Endothelial cell of umbilical vein (primary cell): ENCODE measurements around the gene ALOX5. TPM values are rescaled to one million over a fixed set of nuclear protein-coding genes. Genes with fewer than 3 reads are reported as not detected.

Experiments
- BruUV-seq: library from RNA; stranded (reverse); fragments of 400-500 nt; replicated peaks from 2 replicates; lab custom pipeline; 2021; lab: Mats Ljungman, UMichigan
- CTCF ChIA-PET: fragments of 300-600, 350-600 bp; sonication (Branson Sonifier 250); formaldehyde crosslinking; loops from one replicate; lab custom pipeline; 2021; ENCODE audit warnings: antibody characterized with exemption, inconsistent platforms; lab: Charles Lee
- POLR2A ChIA-PET: fragments of 300-600, 350-600 bp; sonication (Branson Sonifier 250); formaldehyde crosslinking; loops from one replicate; lab custom pipeline; 2021; ENCODE audit warnings: antibody characterized with exemption, inconsistent platforms; lab: Charles Lee
- DNase-seq: peaks from one replicate; pipeline ENCODE4 v3.0.0-alpha.2; 2011; ENCODE audit warnings: low read depth, low spot score
- FAIRE-seq: peaks from 2 replicates; lab custom pipeline; 2011; peaks lifted over from hg19 to GRCh38; lab: Jason Lieb, UNC
- H2AFZ ChIP-seq: 2 replicates; pipeline ENCODE4 v1.6.0; 2012; ENCODE audit warnings: low read depth, low read length, control low read depth, inconsistent platforms
- H3K27ac ChIP-seq: 2 replicates; pipeline ENCODE4 v1.5.1; 2011; ENCODE audit warnings: low read depth, mild to moderate bottlenecking, control low read depth, low read length, moderate library complexity; ENCODE audit not compliant: insufficient read depth
- H3K27me3 ChIP-seq, 2 experiments: 2 replicates each; pipeline versions ENCODE4 v1.6.0 to v1.6.1; 2011; ENCODE audit warnings: low read length in 2 of 2, mixed read lengths in 1 of 2; ENCODE audit not compliant: control insufficient read depth in 2 of 2, insufficient read depth in 2 of 2
- H3K36me3 ChIP-seq, 2 experiments: 2 replicates in 1 of 2; 3 replicates in 1 of 2; pipeline ENCODE4 v1.5.1; 2011; ENCODE audit warnings: low read length in 2 of 2, mild to moderate bottlenecking in 1 of 2, moderate library complexity in 1 of 2; ENCODE audit not compliant: control insufficient read depth in 2 of 2, insufficient read depth in 2 of 2; ENCODE audit errors: extremely low read depth in 1 of 2
- H3K4me1 ChIP-seq: 3 replicates; pipeline ENCODE4 v1.5.1; 2011; ENCODE audit warnings: mild to moderate bottlenecking, low read length; ENCODE audit not compliant: control insufficient read depth, insufficient read depth; ENCODE audit errors: extremely low read depth
- H3K4me2 ChIP-seq: 2 replicates; pipeline ENCODE4 v1.6.1; 2011; ENCODE audit warnings: low read length, control low read depth, mixed read lengths; ENCODE audit not compliant: insufficient read depth
- H3K4me3 ChIP-seq, 3 experiments: fragments of 200-600 bp in 1 of 3; sonication (generic), shearing (Covaris generic) in 1 of 3; replicated peaks in 1 of 3; 2 replicates each; pipeline ENCODE4 v1.5.1; 2011 to 2016; ENCODE audit warnings: control low read depth in 3 of 3, low read length in 3 of 3, mild to moderate bottlenecking in 2 of 3, inconsistent platforms in 1 of 3, low read depth in 1 of 3, moderate library complexity in 1 of 3; ENCODE audit not compliant: insufficient read depth in 1 of 3
- H3K79me2 ChIP-seq: 2 replicates; pipeline ENCODE4 v1.6.0; 2012; ENCODE audit warnings: low read length, inconsistent platforms; ENCODE audit not compliant: control insufficient read depth, insufficient read depth
- H3K9ac ChIP-seq: replicated peaks from 2 replicates; pipeline ENCODE3; 2011; ENCODE audit warnings: low read length, control low read depth; ENCODE audit not compliant: insufficient read depth; ENCODE audit errors: extremely low read depth
- H3K9me1 ChIP-seq: replicated peaks from 3 replicates; pipeline ENCODE4 v1.6.0; 2011; ENCODE audit warnings: mild to moderate bottlenecking, low read length; ENCODE audit not compliant: control insufficient read depth, insufficient read depth; ENCODE audit errors: extremely low read depth
- H3K9me3 ChIP-seq: replicated peaks from 2 replicates; pipeline ENCODE4 v1.5.1; 2012; ENCODE audit warnings: low read length, inconsistent platforms; ENCODE audit not compliant: control insufficient read depth, insufficient read depth
- H4K20me1 ChIP-seq: replicated peaks from 2 replicates; pipeline ENCODE3; 2011; ENCODE audit warnings: mild to moderate bottlenecking, low read length; ENCODE audit not compliant: control insufficient read depth, insufficient read depth; ENCODE audit errors: extremely low read depth
- EZH2 ChIP-seq: IDR thresholded peaks from 2 replicates; pipeline ENCODE4 v1.6.1; 2012; ENCODE audit warnings: borderline replicate concordance, low read depth, mild to moderate bottlenecking, moderate library complexity, low read length, inconsistent platforms; ENCODE audit not compliant: severe bottlenecking
- FOS ChIP-seq: IDR thresholded peaks from 2 replicates; pipeline ENCODE4 v1.6.1; 2011; ENCODE audit warnings: mild to moderate bottlenecking, low read length, moderate library complexity, borderline replicate concordance; ENCODE audit not compliant: insufficient read depth
- GATA2 ChIP-seq: IDR thresholded peaks from 2 replicates; pipeline ENCODE4 v1.7.0; 2011; ENCODE audit warnings: low read depth, mild to moderate bottlenecking, moderate library complexity, mixed read lengths, low read length; ENCODE audit not compliant: insufficient read length, insufficient read depth
- JUN ChIP-seq: IDR thresholded peaks from 2 replicates; pipeline ENCODE4 v1.6.1; 2011; ENCODE audit warnings: borderline replicate concordance, low read depth; ENCODE audit not compliant: insufficient read length, insufficient read depth
- MYC ChIP-seq: IDR thresholded peaks from one replicate; pipeline ENCODE4 v1.6.1; 2011; ENCODE audit warnings: mild to moderate bottlenecking, low read depth, low read length
- POLR2A ChIP-seq: IDR thresholded peaks from 2 replicates; pipeline ENCODE4 v1.6.1; 2012; ENCODE audit warnings: low read depth, mild to moderate bottlenecking, control low read depth, low read length
- POLR2AphosphoS5 ChIP-seq: IDR thresholded peaks from 2 replicates; pipeline ENCODE4 v1.6.1; 2012; ENCODE audit warnings: low read depth, mild to moderate bottlenecking, control low read depth, low read length, moderate library complexity; ENCODE audit not compliant: insufficient read depth
- dilution Hi-C: fragments of 300-500 bp; cut with MboI; formaldehyde crosslinking; loops from one replicate; pipeline ENCODE4 v1.15.0; 2019; ENCODE audit warnings: low sequenced_read_pairs; ENCODE audit not compliant: extremely low pct_ligation_motif_present
- intact Hi-C: fragments of 100-400 bp; cut with micrococcal nuclease; formaldehyde crosslinking; loops from one replicate; pipeline ENCODE4 v1.10.0; 2022
- polyA plus RNA-seq, 4 experiments: library from polyadenylated mRNA; depleted of rRNA in 3 of 4; stranded (reverse) in 3 of 4; unstranded in 1 of 4; fragments of >200 nt; gene quantifications; 2 replicates each; pipeline versions ENCODE4 v1.2.1 to v1.2.3, GENCODE V29; 2011 to 2012; ENCODE audit warnings: missing spikeins in 1 of 4
- total RNA-seq: library from RNA; stranded (reverse); gene quantifications from 2 replicates; pipeline ENCODE4 v1.2.3, GENCODE V29; 2021
- TF ChIP-seq, protein P1 (sequence below), 2 donors: IDR thresholded peaks; 1 replicate in 1 of 2; 2 replicates in 1 of 2; pipeline ENCODE4 v1.5.1; 2011; ENCODE audit warnings: low read length in 2 of 2, mild to moderate bottlenecking in 2 of 2, moderate library complexity in 2 of 2, control low read depth in 1 of 2, inconsistent platforms in 1 of 2, low read depth in 1 of 2; ENCODE audit not compliant: insufficient read depth in 1 of 2; ENCODE audit errors: extremely low read depth in 1 of 2
- TF ChIP-seq, protein P2 (sequence below): IDR thresholded peaks from 2 replicates; pipeline ENCODE4 v1.6.1; 2011; ENCODE audit not compliant: insufficient read depth, insufficient read length

The ALOX5 gene
- total and polyA plus RNA-seq, 2 donors (not counting 3 experiments of a cell fraction or from before 2014, with no cell fraction given): 0.04 TPM; not detected in 1

DNA sequence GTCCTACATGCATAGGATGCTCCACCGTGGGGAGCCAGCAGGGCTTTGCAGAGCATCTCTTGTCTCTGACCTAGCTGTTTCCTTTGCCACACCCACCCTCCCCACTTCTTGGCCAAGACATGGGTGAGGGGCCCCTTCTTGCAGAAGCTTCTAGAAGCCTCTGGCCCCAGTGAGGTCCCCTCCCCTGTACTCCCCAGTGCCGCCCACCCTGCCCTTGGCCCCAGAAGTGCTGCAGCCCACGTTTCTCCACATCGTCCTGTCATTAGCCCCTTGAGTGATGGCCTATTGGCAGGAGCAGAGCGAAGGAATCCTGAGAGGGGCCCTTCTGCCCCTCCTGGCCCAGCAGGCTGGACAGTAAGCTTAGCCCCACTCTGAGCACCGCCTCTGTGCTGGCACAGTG, 43.7 kb downstream of the ALOX5 start:
- dilution Hi-C loops (no loop called here), intact Hi-C loops (no loop called here)
- H3K4me3 ChIP-seq: no peak overlapping the region
- no peaks in the 10 kb centered on the region for H3K79me2 ChIP-seq
- no peak overlapping the region for H3K27ac ChIP-seq
- H3K27me3 ChIP-seq: no peaks in the 10 kb centered on the region
- no peaks in the 10 kb centered on the region for H3K36me3 ChIP-seq
- H3K9me3 ChIP-seq: no peaks in the 10 kb centered on the region
- ChIA-PET CTCF (no interaction called here), POLR2A (no interaction called here)
- TF ChIP-seq FOS (no peak), EZH2 (no peak), JUN (no peak), GATA2 (no peak), POLR2A (no peak), MYC (no peak), POLR2AphosphoS5 (no peak)
- TF ChIP-seq, protein P1, sequence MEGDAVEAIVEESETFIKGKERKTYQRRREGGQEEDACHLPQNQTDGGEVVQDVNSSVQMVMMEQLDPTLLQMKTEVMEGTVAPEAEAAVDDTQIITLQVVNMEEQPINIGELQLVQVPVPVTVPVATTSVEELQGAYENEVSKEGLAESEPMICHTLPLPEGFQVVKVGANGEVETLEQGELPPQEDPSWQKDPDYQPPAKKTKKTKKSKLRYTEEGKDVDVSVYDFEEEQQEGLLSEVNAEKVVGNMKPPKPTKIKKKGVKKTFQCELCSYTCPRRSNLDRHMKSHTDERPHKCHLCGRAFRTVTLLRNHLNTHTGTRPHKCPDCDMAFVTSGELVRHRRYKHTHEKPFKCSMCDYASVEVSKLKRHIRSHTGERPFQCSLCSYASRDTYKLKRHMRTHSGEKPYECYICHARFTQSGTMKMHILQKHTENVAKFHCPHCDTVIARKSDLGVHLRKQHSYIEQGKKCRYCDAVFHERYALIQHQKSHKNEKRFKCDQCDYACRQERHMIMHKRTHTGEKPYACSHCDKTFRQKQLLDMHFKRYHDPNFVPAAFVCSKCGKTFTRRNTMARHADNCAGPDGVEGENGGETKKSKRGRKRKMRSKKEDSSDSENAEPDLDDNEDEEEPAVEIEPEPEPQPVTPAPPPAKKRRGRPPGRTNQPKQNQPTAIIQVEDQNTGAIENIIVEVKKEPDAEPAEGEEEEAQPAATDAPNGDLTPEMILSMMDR (IDR thresholded peaks at IDR 0.05; ENCODE audit: extremely low read depth in 1 of 2, insufficient read depth in 1 of 2, low read depth in 1 of 2, low read length in 2 of 2): no peak
- TF ChIP-seq, protein P2, sequence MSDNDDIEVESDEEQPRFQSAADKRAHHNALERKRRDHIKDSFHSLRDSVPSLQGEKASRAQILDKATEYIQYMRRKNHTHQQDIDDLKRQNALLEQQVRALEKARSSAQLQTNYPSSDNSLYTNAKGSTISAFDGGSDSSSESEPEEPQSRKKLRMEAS: no peak
- no peaks in the 10 kb centered on the region for H3K9me1 ChIP-seq
- no peaks in the 10 kb centered on the region for H4K20me1 ChIP-seq
- DNase-seq: no peak
- no TSS peak for BruUV-seq
- FAIRE-seq: no peak
- H3K4me1 ChIP-seq: peaks cover 15% of the 10 kb centered on the region
- no peak overlapping the region for H3K4me2 ChIP-seq
- no peak overlapping the region for H3K9ac ChIP-seq
- no peak overlapping the region for H2AFZ ChIP-seq
